Rectal smooth muscle tissue (tissue), 1 donor: ENCODE data around the gene UBL3.

ENCODE experiments used
- H3K27ac ChIP-seq: one replicate; pipeline ENCODE4 v1.7.0; 2013; ENCODE audit warnings: low read depth, low read length, inconsistent platforms
- H3K27me3 ChIP-seq: one replicate; pipeline ENCODE4 v1.7.0; 2013; ENCODE audit warnings: low read length; ENCODE audit not compliant: control insufficient read depth, insufficient read depth
- H3K36me3 ChIP-seq: one replicate; pipeline ENCODE4 v1.7.0; 2013; ENCODE audit warnings: low read length; ENCODE audit not compliant: control insufficient read depth, insufficient read depth
- H3K4me1 ChIP-seq: one replicate; pipeline ENCODE4 v1.7.0; 2013; ENCODE audit warnings: low read length; ENCODE audit not compliant: control insufficient read depth, insufficient read depth
- H3K4me3 ChIP-seq: one replicate; pipeline ENCODE4 v1.7.0; 2013; ENCODE audit warnings: low read length
- H3K9ac ChIP-seq: one replicate; pipeline ENCODE4 v1.7.0; 2013; ENCODE audit warnings: low read length

UBL3 gene

GRCh38 chr13:29832761-29833298 is 17.6 kb downstream of the UBL3 start:
- H3K9ac ChIP-seq, result no peak overlapping the region
- H3K4me1 ChIP-seq, result no peaks in the 10 kb centered on the region
- H3K27ac ChIP-seq, result no peak overlapping the region
- H3K36me3 ChIP-seq, result no peaks in the 10 kb centered on the region
- H3K27me3 ChIP-seq, result no peaks in the 10 kb centered on the region
- no peak overlapping the region for H3K4me3 ChIP-seq

GRCh38 chr13:29830000-29830399 is 20.4 kb downstream of the UBL3 start:
- Histone ChIP-seq H3K27me3 (no peaks in the 10 kb centered on the region), H3K4me3 (no peak overlapping the region), H3K36me3 (no peaks in the 10 kb centered on the region), H3K9ac (no peak overlapping the region), H3K4me1 (no peaks in the 10 kb centered on the region), H3K27ac (no peak overlapping the region)

GRCh38 chr13:29819143-29819542 is 31.3 kb downstream of the UBL3 start:
- H3K9ac ChIP-seq, result no peak overlapping the region
- no peaks in the 10 kb centered on the region for H3K36me3 ChIP-seq
- peaks cover 9% of the 10 kb centered on the region for H3K4me1 ChIP-seq
- no peaks in the 10 kb centered on the region for H3K27me3 ChIP-seq
- no peak overlapping the region for H3K27ac ChIP-seq
- H3K4me3 ChIP-seq, result no peak overlapping the region

GRCh38 chr13:29817604-29818378 is 32.6 kb downstream of the UBL3 start:
- H3K4me3 ChIP-seq, result no peak overlapping the region
- peaks cover 9% of the 10 kb centered on the region for H3K4me1 ChIP-seq
- no peaks in the 10 kb centered on the region for H3K27me3 ChIP-seq
- H3K27ac ChIP-seq, result no peak overlapping the region
- no peaks in the 10 kb centered on the region for H3K36me3 ChIP-seq
- H3K9ac ChIP-seq, result no peak overlapping the region

GRCh38 chr13:29816715-29817114 is 33.7 kb downstream of the UBL3 start:
- H3K4me1 ChIP-seq, result peaks cover 9% of the 10 kb centered on the region
- no peaks in the 10 kb centered on the region for H3K36me3 ChIP-seq
- H3K27me3 ChIP-seq, result no peaks in the 10 kb centered on the region
- no peak overlapping the region for H3K27ac ChIP-seq
- H3K9ac ChIP-seq, result no peak overlapping the region
- no peak overlapping the region for H3K4me3 ChIP-seq

- peaks cover 8% of the 10 kb centered on the region for H3K4me1 ChIP-seq
These were observed 35.1 kb downstream of the UBL3 start for GRCh38 chr13:29815336-29815735.

GRCh38 chr13:29810898-29811297 is 39.5 kb downstream of the UBL3 start:
- no peaks in the 10 kb centered on the region for H3K27me3 ChIP-seq
- H3K9ac ChIP-seq, result no peak overlapping the region
- no peak overlapping the region for H3K4me3 ChIP-seq
- H3K36me3 ChIP-seq, result no peaks in the 10 kb centered on the region
- H3K4me1 ChIP-seq, result no peaks in the 10 kb centered on the region
- no peak overlapping the region for H3K27ac ChIP-seq

More at GRCh38 chr13:29815336-29815735, 35.1 kb downstream of the UBL3 start:
- no peak overlapping the region for H3K4me3 ChIP-seq
- no peak overlapping the region for H3K27ac ChIP-seq
- H3K27me3 ChIP-seq, result no peaks in the 10 kb centered on the region
- H3K36me3 ChIP-seq, result no peaks in the 10 kb centered on the region
- no peak overlapping the region for H3K9ac ChIP-seq

- no peaks in the 10 kb centered on the region for H3K27me3 ChIP-seq
- no peaks in the 10 kb centered on the region for H3K36me3 ChIP-seq
- no peak overlapping the region for H3K9ac ChIP-seq
- no peaks in the 10 kb centered on the region for H3K4me1 ChIP-seq
- H3K27ac ChIP-seq, result no peak overlapping the region
- no peak overlapping the region for H3K4me3 ChIP-seq
These were observed 40.2 kb downstream of the UBL3 start for GRCh38 chr13:29810145-29810742.

GRCh38 chr13:29808264-29808663 is 42.2 kb downstream of the UBL3 start:
- Histone ChIP-seq H3K36me3 (no peaks in the 10 kb centered on the region), H3K4me1 (no peaks in the 10 kb centered on the region), H3K4me3 (no peak overlapping the region), H3K9ac (no peak overlapping the region), H3K27me3 (no peaks in the 10 kb centered on the region), H3K27ac (no peak overlapping the region)

- Histone ChIP-seq H3K27ac (no peak overlapping the region), H3K4me1 (no peaks in the 10 kb centered on the region), H3K36me3 (no peaks in the 10 kb centered on the region), H3K27me3 (no peaks in the 10 kb centered on the region), H3K4me3 (no peak overlapping the region), H3K9ac (no peak overlapping the region)
These were observed 44.1 kb downstream of the UBL3 start for GRCh38 chr13:29805994-29806979.

- H3K9ac ChIP-seq, result no peak overlapping the region
- H3K36me3 ChIP-seq, result no peaks in the 10 kb centered on the region
- H3K4me1 ChIP-seq, result no peaks in the 10 kb centered on the region
- H3K27ac ChIP-seq, result no peak overlapping the region
- H3K27me3 ChIP-seq, result no peaks in the 10 kb centered on the region
- H3K4me3 ChIP-seq, result no peak overlapping the region
These were observed 47.2 kb downstream of the UBL3 start for GRCh38 chr13:29803221-29803620.

GRCh38 chr13:29802621-29803020 is 47.8 kb downstream of the UBL3 start:
- Histone ChIP-seq H3K9ac (no peak overlapping the region), H3K27ac (no peak overlapping the region), H3K36me3 (no peaks in the 10 kb centered on the region), H3K4me1 (no peaks in the 10 kb centered on the region), H3K4me3 (no peak overlapping the region), H3K27me3 (no peaks in the 10 kb centered on the region)
